OCI-LY7 (cell line): ENCODE measurements around the gene GALNT10.

Source experiments
- EZH2phosphoT487 ChIP-seq: fragments of 200-600 bp; sonication (generic); IDR thresholded peaks from 2 replicates; pipeline ENCODE4 v1.6.1; 2018; ENCODE audit warnings: low read depth, borderline replicate concordance, mild to moderate bottlenecking, mixed run types, antibody characterized with exemption, low read length, moderate library complexity, mixed read lengths
- TF ChIP-seq, protein P1 (sequence below): fragments of 200-600 bp; sonication (generic); conservative IDR thresholded peaks from 2 replicates; pipeline ENCODE4 v1.5.1; 2014; ENCODE audit warnings: mild to moderate bottlenecking, antibody characterized with exemption, low read length, moderate library complexity, mixed read lengths

DNA sequence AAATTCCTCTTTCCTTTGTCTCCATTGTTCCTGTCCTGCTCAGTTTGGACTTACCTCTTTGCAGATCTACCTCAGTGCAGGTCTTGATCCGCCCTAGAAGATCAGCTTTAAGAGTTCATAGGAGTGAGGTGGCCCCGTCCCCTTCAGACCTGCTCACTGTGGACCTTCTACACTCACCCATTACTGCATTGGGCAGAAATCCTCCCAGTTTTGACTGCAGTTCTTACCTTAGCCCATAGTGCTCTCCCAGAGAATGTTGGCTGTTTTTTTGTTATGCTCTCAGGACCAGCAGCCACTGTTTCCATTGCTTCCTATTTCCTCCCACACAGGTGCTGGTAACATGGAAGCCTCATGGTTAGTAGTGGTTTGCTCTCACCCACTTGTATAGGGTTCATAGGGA lies 63.3 kb downstream of the GALNT10 start:
- TF ChIP-seq, protein P1, sequence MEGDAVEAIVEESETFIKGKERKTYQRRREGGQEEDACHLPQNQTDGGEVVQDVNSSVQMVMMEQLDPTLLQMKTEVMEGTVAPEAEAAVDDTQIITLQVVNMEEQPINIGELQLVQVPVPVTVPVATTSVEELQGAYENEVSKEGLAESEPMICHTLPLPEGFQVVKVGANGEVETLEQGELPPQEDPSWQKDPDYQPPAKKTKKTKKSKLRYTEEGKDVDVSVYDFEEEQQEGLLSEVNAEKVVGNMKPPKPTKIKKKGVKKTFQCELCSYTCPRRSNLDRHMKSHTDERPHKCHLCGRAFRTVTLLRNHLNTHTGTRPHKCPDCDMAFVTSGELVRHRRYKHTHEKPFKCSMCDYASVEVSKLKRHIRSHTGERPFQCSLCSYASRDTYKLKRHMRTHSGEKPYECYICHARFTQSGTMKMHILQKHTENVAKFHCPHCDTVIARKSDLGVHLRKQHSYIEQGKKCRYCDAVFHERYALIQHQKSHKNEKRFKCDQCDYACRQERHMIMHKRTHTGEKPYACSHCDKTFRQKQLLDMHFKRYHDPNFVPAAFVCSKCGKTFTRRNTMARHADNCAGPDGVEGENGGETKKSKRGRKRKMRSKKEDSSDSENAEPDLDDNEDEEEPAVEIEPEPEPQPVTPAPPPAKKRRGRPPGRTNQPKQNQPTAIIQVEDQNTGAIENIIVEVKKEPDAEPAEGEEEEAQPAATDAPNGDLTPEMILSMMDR = no peak
- TF ChIP-seq EZH2phosphoT487 = no peak
